Measurements from ENCODE around the gene ST8SIA1. TPM values are rescaled to one million over a fixed set of nuclear protein-coding genes. Genes with fewer than 3 reads are reported as not detected.
A peak's percentile ranks its signal among the peaks of the same experiment; 100 is the strongest.

The ST8SIA1 gene
- total RNA-seq, 1 donor from 2014 or later, result under 0.01 TPM

DNA sequence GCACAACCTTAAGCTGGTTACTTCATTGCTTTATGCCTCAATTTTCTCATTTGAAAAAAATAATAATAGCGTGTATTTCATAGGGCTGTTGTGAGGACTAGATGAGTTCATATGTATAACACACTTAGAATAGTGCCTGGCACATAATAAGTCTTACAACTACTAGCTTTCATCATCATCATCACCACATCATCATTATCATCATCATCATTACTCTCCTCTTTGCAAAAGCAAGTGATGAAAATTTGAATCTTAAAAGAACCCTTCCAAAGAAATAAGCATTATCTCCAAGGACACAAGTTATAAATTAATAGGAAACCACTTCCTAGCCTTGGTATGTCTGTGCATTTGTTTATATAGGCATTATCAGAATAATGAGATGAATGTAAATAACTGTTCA lies 117.0 kb downstream of the ST8SIA1 start:
- no peak for DNase-seq (ENCODE audit: low read depth)
- TF ChIP-seq CTCF (IDR thresholded peaks at IDR 0.05; ENCODE audit: insufficient read depth, low read length, severe bottlenecking), result no peak
- Histone ChIP-seq H3K27me3 (ENCODE audit: control insufficient read depth, insufficient read depth, low read length) (no peaks in the 10 kb centered on the region), H3K4me3 (ENCODE audit: low read depth, low read length) (no peak overlapping the region), H3K36me3 (ENCODE audit: control insufficient read depth, insufficient read depth, low read length) (no peaks in the 10 kb centered on the region)
- no peak for FAIRE-seq

DNA sequence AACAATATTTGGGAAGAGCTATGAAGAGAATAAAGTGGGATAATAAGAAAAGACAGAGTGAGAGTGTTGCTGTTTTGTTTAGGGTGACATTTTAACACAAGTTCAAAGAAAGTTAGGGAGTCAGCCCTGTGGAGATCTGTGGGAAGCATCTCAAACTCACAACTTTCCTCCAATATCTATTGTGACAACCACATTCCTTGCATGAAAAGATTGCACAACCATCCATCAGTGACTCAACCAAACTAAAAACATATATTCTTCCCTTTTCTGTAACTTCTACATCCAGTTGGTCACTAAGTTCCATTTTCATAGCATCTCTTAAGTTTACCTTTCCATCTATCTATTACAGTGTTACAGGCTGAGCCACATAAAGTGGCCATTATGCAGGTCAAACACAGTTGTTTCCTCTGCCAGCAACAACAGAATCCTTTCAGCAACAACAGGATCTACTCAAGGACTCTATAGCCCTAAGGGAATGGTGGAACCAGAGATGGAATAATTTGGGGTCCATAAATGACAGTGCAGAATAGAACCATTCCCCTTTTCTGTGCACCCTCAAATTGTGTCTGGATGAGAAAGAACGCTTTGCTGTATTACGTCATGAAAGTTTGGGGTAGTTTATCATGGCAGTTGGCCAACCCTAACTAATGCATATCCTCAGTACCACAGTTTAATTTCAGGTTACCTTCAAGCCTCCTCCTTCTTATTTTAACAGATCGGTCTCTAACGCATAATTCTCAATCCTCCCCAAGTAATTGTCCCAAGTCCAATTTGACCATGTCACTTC lies 118.8 kb downstream of the ST8SIA1 start:
- DNase-seq (ENCODE audit: low read depth) (peak; percentile 29), FAIRE-seq (no peak)
- Histone ChIP-seq H3K27me3 (ENCODE audit: control insufficient read depth, insufficient read depth, low read length) (no peaks in the 10 kb centered on the region), H3K36me3 (ENCODE audit: control insufficient read depth, insufficient read depth, low read length) (no peaks in the 10 kb centered on the region), H3K4me3 (ENCODE audit: low read depth, low read length) (no peak overlapping the region)
- no peak for TF ChIP-seq CTCF (IDR thresholded peaks at IDR 0.05; ENCODE audit: insufficient read depth, low read length, severe bottlenecking)

DNA sequence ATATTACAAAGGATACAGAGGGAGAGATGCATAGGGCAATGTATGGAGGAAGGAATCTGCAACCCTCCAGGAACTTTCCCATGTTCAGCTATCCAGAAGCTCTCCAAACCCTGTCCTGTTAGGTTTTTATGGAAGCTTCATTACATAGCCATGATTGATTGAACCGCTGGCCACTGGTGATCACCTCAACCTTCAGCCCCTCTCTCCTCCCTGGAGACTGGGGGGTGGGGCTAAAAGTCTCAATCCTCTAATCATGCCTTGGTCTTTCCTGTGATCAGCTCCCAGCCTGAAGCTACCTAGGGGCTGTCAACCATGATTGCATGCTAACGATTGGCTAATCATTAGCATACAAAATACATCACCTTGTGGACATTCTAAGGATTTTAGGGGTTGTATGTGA lies 123.4 kb downstream of the ST8SIA1 start:
- Histone ChIP-seq H3K4me3 (ENCODE audit: low read depth, low read length) (no peak overlapping the region), H3K27me3 (ENCODE audit: control insufficient read depth, insufficient read depth, low read length) (no peaks in the 10 kb centered on the region), H3K36me3 (ENCODE audit: control insufficient read depth, insufficient read depth, low read length) (no peaks in the 10 kb centered on the region)
- no peak for TF ChIP-seq CTCF (IDR thresholded peaks at IDR 0.05; ENCODE audit: insufficient read depth, low read length, severe bottlenecking)
- DNase-seq (ENCODE audit: low read depth), result no peak
- FAIRE-seq, result no peak

DNA sequence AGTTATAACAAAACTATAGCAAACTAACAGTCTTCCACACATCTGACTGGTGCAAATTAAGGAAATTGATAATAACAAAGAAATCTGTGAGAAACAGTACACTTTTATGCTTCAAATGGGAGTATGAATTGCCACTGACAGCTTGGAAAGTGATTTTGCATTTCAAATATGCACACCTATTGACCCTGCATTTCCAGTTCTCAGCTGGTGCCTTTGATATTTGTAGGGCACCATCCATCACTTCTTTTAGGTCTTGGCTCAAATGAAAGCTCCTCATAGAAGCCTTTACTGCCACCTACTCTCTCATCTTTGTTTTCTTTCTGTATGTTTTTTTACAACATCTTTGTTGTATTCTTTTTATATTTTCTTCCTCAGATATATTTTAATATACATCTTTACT lies 125.1 kb downstream of the ST8SIA1 start:
- FAIRE-seq, result no peak
- no peaks in the 10 kb centered on the region for H3K27me3 ChIP-seq (ENCODE audit: control insufficient read depth, insufficient read depth, low read length)
- H3K36me3 ChIP-seq (ENCODE audit: control insufficient read depth, insufficient read depth, low read length), result no peaks in the 10 kb centered on the region
- no peak for TF ChIP-seq CTCF (IDR thresholded peaks at IDR 0.05; ENCODE audit: insufficient read depth, low read length, severe bottlenecking)
- H3K4me3 ChIP-seq (ENCODE audit: low read depth, low read length), result no peak overlapping the region
- DNase-seq (ENCODE audit: low read depth), result no peak

DNA sequence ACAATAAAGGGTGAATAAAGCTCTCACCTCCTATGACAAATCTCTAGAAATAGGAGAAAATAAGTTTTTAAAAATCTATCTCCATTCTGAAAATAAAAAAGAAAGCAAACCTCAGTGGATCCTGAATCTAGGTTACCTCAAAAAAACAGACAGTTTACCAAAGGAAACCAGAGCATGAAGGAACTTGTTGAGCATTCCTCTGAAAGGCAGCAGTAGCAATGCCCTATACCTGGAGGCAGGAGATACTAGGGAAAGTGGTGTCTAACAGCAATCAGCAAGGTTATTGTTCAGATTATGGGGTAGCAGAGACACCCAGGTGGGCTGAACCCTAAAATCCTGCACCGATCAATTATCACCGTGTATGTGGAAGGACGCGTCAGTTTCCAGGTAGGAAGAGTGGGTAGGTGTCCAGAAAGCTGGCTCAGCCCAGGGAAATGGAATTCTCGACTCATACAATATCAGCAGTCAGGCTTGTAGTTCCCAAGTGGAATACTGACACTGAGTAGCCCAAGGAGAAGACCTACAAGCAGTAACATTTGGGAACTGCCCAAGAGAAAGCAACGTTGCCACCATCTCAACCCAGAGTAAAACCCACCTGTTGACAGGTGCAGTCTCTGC lies 128.3 kb downstream of the ST8SIA1 start:
- H3K4me3 ChIP-seq (ENCODE audit: low read depth, low read length), result no peak overlapping the region
- H3K36me3 ChIP-seq (ENCODE audit: control insufficient read depth, insufficient read depth, low read length), result no peaks in the 10 kb centered on the region
- DNase-seq (ENCODE audit: low read depth) (peak; percentile 70), FAIRE-seq (no peak)
- no peaks in the 10 kb centered on the region for H3K27me3 ChIP-seq (ENCODE audit: control insufficient read depth, insufficient read depth, low read length)
- no peak for TF ChIP-seq CTCF (IDR thresholded peaks at IDR 0.05; ENCODE audit: insufficient read depth, low read length, severe bottlenecking)
